ENCODE data around the gene ROBO1. TPM values are rescaled to one million over a fixed set of nuclear protein-coding genes. Genes with fewer than 3 reads are reported as not detected.

The ROBO1 gene
- total RNA-seq, 1 experiment from 2014 or later: 3.2 TPM

- DNase-seq (ENCODE audit: extremely low read depth, low read depth): no peak
Measured at GRCh38 chr3:79255292-79255691, 512.5 kb downstream of the ROBO1 start.

GRCh38 chr3:79253704-79254103 lies 514.1 kb downstream of the ROBO1 start:
- DNase-seq (ENCODE audit: extremely low read depth, low read depth): no peak

- no peak for DNase-seq (ENCODE audit: extremely low read depth, low read depth)
Measured at GRCh38 chr3:79253271-79253670, 514.5 kb downstream of the ROBO1 start.

- DNase-seq (ENCODE audit: extremely low read depth, low read depth): no peak
Measured at GRCh38 chr3:79250746-79251145, 517.1 kb downstream of the ROBO1 start.

- no peak for DNase-seq (ENCODE audit: extremely low read depth, low read depth)
Measured at GRCh38 chr3:79249701-79250100, 518.1 kb downstream of the ROBO1 start.

- DNase-seq (ENCODE audit: extremely low read depth, low read depth): no peak
Measured at GRCh38 chr3:79247725-79248043, 520.1 kb downstream of the ROBO1 start.

- DNase-seq (ENCODE audit: extremely low read depth, low read depth): no peak
Measured at GRCh38 chr3:79246875-79247724, 520.7 kb downstream of the ROBO1 start.

- no peak for DNase-seq (ENCODE audit: extremely low read depth, low read depth)
Measured at GRCh38 chr3:79245284-79246138, 522.3 kb downstream of the ROBO1 start.

GRCh38 chr3:79236496-79236895 lies 531.3 kb downstream of the ROBO1 start:
- DNase-seq (ENCODE audit: extremely low read depth, low read depth): no peak

GRCh38 chr3:79233431-79234060 lies 534.3 kb downstream of the ROBO1 start:
- no peak for DNase-seq (ENCODE audit: extremely low read depth, low read depth)

GRCh38 chr3:79230266-79230665 lies 537.5 kb downstream of the ROBO1 start:
- no peak for DNase-seq (ENCODE audit: extremely low read depth, low read depth)

GRCh38 chr3:79217096-79217495 lies 550.7 kb downstream of the ROBO1 start:
- no peak for DNase-seq (ENCODE audit: extremely low read depth, low read depth)

- no peak for DNase-seq (ENCODE audit: extremely low read depth, low read depth)
Measured at GRCh38 chr3:79215286-79215685, 552.5 kb downstream of the ROBO1 start.

GRCh38 chr3:79211586-79212359 lies 556.0 kb downstream of the ROBO1 start:
- DNase-seq (ENCODE audit: extremely low read depth, low read depth): no peak

GRCh38 chr3:79204351-79204750 lies 563.4 kb downstream of the ROBO1 start:
- no peak for DNase-seq (ENCODE audit: extremely low read depth, low read depth)

- no peak for DNase-seq (ENCODE audit: extremely low read depth, low read depth)
Measured at GRCh38 chr3:79203144-79203519, 564.7 kb downstream of the ROBO1 start.

GRCh38 chr3:79202471-79203143 lies 565.2 kb downstream of the ROBO1 start:
- DNase-seq (ENCODE audit: extremely low read depth, low read depth): no peak

- DNase-seq (ENCODE audit: extremely low read depth, low read depth): no peak
Measured at GRCh38 chr3:79200456-79200855, 567.3 kb downstream of the ROBO1 start.

GRCh38 chr3:79199966-79200365 lies 567.8 kb downstream of the ROBO1 start:
- DNase-seq (ENCODE audit: extremely low read depth, low read depth): no peak

- DNase-seq (ENCODE audit: extremely low read depth, low read depth): no peak
Measured at GRCh38 chr3:79187426-79187825, 580.4 kb downstream of the ROBO1 start.

Data from NCI-H460 (cell line).